HTR-8/SVneo (cell line): ENCODE measurements around the gene FMNL3.

ENCODE experiments used
- DNase-seq: peaks from one replicate; pipeline ENCODE4 v3.0.0; 2011; ENCODE audit warnings: low spot score, mixed read lengths; ENCODE audit not compliant: insufficient read length
- FAIRE-seq: peaks from 2 replicates; lab custom pipeline; 2011; peaks lifted over from hg19 to GRCh38; lab: Jason Lieb, UNC

FMNL3 gene

DNA sequence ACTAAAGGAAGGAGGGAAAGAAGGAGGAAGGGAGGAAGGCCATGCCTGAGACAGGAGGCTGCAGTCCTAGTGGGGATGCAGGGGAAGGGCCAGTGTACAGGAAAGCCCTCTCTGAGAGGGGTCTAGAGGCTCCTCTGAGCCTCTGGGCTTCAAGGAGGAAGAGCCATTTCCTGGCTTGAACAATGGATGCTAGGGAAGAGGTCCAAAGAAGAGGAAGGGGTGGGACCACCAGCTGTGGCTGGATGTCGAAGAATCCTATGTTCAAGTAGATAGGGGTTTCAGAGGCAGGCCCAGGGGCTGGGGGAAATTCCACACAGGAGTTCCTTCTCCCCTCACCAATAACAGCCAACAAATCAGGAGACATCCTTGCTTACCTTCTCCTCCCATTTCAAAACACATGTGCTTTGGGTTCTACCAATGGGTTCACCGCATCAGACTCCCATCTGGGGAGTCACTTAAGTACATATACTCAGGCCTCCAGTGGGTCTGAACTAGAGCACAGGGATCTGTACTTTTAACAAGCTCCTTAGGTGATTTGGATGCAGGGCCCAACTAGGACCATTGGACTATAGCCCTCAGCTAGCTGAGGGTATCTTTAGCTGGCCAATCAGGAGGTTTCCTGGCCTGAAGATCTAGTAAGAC is 51.5 kb downstream of the FMNL3 start:
- no peak for DNase-seq
- no peak for FAIRE-seq

DNA sequence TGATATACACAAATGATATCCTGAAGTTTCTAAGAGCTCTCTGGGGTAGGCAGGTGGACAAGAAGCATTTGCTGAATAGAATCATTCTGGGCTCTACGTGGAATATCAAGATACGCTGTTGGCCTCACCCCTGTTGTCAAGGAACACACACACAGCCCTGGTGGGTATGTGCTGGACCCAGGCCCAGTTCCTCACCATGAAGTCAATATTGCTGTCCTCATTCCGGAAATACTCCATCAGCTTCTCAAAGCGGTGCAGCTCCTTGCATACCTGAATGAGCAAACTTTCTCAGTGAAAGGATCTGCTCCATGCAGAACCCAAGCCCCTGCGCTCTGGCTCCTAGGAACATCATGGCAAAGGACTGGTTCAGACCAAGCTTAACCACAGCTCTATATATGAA is 52.5 kb downstream of the FMNL3 start:
- FAIRE-seq (no peak), DNase-seq (no peak)

DNA sequence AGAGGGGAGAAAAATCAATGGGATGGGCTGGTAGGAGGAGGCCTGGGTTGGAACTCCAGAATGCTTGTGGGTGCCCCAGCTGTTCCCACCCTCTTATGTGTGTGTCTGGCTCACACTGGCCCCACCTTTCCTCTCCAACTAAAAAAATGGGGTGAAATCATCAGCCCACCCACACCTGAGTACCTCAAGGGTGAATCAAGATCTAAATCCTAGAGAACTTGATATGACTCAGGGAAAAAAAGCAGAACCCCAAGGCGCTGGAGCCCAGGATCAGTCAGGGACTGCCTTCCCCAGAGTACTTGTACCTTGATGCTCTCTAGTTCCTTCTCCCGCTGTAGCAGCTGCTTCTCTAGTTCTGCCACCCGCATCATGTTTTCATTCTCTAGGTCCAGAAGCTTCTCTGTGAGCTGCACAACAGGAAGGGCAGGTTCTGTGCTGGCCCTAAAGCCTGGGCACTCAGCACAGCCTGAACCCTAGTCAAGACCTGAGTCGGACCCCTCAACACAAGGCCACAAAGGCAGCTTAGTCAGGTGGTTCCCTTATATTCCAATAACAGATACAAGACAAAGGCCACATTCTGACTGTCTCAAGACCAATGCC is 54.2 kb downstream of the FMNL3 start:
- FAIRE-seq: no peak

DNA sequence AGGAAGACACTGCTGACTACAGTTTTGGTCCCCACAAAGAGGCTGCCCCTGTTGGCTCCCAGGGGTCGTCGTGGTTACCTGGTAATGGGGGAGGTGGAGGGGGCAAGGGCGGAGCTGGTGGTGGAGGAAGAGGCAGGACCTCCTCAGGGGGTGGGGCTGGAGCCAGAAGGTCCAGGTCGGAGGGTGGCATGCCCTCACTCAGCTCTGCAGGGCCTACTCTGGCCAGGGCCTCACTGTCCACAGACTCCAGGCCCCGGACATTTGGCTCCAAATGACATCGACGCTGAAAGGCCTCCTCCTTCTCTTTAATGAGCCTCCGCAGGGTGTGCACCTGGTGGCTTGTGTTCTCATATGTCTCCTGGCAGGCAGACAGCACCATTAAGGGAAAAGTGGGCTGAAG is 55.4 kb downstream of the FMNL3 start:
- DNase-seq (no peak), FAIRE-seq (no peak)

More for the DNA sequence above, 54.2 kb downstream of the FMNL3 start:
- DNase-seq: no peak

DNA sequence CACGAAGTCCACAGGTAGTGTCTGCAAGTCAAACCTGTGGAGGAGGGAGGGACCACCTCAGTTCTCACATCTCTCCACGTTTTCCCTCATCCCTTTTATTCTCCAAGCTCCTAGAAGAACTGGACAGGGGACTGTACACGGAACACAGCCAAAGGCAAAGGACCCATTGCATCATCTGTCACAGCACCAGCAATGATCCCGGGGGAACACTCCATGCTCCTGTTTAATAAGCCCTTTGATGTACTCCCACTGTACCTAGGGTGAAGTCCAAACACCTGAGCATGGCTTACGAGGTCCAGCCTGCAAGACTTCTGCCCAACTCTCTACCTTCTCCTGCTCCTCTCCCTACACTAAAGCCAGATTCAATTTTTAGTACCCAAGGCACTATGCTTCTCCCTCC is 57.3 kb downstream of the FMNL3 start:
- DNase-seq (no peak), FAIRE-seq (no peak)

DNA sequence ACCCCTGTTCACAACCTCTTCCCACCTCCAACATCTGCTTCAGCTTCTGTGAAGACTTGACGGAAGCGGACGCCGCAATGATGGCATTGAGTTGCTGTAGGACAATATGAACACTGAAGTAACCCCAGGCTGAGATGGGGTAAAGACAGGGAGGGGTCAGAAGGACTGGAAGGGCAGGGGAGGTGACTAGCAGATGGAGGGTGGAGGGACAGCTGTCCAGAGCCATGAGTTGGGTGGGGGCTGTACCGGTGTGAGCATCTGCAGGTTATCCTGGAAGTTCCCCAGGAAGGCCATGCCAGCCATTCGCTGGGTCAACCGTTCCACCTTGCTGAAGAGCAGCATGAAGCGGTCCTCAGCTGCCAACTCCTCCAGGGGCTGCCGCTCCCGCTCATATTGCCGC is 57.8 kb downstream of the FMNL3 start:
- DNase-seq (no peak), FAIRE-seq (no peak)

DNA sequence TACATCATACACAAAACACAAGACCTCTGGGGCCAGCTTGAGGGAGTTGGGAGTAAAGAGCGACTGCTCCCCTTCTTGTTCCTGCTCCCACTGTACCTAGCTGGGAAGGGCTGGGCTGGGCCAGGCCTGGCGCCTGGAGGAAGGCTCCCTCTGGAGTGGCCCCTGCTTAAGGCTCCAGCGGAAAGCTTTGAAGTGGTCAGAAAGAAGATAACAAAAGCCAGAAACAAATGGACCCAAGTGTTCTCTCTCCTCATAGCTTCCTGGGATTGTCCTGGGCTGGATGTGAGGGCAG is 58.5 kb downstream of the FMNL3 start:
- DNase-seq (no peak), FAIRE-seq (no peak)

DNA sequence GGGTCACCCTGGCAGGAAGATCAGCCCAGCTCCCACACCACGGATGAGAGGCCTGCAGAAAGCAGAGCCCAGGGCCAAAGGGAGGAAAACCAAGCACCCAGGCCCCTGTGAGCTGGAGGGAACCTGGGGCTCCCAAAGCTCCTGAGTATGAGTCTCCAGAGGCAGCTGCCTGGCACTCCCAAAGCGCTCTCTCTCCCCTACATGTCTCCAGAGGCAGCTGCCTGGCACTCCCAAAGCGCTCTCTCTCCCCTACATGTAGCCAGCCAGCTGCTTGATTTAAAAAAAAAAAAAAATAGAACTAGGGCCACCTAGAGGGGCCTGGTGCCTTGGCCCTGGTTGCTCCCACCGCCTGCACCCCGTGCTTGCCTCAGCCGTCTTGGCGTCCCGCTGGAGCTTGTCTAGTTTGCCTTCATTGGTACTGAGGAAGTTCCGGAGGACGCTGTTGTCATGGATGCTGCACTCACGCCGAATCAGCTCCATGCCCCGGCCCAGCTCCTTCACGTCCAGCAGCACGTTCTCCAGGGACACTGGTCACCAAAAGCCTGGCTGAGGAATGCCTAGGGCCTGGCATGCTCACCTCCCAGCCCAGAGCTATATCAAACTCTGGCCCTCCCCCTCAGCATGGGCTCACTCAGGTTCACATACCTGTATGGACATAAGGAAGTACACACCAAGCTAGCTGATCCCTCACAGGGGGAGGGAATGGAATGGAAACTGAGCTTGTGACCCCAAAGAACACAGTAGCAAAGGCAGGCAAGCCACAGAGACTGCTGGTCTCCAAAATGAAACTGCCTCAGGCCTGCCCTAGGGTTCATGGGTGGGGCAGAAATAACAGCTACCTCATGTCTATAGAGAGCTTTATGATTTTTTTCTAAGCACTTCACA is 59.1 kb downstream of the FMNL3 start:
- no peak for FAIRE-seq
- no peak for DNase-seq

DNA sequence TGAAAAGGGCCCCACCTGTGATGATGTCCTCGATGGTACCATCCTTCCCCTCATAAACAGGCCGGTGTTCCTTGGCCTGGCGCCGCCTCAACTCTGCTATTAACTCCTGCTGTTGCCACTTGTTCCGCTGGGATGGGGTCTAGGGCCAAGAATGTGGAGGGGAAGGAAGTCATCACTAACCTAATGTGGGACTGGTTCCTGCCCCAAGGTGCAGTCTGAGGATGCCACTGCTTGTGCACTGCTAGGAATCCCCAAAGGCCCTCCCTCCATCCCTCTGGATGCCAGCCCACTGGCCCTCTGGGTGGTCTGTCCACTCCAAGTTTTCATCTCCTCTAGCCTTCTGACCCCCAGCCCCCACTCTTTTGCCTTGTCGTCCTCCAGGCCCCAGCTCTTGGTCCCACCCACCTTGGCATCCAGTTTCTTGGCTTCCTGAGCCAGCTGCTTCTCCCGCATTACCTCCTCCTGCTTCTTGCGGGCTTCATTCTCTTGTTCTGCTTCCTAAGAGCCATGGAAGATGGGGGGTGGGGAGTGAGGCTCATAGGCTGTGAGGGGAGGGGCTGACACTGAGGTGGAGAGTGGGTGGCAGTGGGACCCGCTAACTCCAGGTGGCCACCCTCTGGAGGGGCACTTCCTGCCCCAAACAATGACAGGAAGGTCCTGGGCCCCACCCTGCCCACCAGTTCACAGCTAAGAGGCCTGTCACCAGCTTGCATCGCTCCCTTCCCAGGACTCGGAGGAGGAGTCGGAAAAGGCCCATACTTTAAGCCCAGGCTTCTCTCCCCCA is 60.1 kb downstream of the FMNL3 start:
- DNase-seq (no peak), FAIRE-seq (no peak)

DNA sequence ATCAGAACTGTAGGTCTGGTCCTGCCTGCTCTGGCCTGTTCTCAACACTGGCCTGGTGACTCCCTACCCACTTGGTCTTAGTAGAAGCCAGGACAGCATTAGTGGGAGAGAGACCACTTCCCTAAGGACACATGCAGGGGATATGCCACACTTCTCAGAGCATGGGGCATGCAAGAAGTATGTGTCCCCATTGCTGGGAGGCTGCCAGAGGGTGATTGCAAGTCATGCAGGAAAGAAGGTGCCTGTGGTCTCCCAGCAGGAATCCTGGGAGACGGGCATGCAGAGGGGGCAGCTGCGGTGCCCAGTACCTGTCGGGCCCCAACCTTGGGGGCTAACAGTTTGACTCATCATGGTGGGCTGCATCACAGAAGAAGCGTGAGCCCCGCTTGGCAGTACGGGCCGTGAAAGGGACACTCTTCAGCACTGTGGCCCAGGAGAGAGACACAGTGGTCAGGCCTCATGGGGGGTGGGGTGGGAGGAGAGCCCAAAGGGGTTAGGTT is 60.8 kb downstream of the FMNL3 start:
- DNase-seq (no peak), FAIRE-seq (no peak)

DNA sequence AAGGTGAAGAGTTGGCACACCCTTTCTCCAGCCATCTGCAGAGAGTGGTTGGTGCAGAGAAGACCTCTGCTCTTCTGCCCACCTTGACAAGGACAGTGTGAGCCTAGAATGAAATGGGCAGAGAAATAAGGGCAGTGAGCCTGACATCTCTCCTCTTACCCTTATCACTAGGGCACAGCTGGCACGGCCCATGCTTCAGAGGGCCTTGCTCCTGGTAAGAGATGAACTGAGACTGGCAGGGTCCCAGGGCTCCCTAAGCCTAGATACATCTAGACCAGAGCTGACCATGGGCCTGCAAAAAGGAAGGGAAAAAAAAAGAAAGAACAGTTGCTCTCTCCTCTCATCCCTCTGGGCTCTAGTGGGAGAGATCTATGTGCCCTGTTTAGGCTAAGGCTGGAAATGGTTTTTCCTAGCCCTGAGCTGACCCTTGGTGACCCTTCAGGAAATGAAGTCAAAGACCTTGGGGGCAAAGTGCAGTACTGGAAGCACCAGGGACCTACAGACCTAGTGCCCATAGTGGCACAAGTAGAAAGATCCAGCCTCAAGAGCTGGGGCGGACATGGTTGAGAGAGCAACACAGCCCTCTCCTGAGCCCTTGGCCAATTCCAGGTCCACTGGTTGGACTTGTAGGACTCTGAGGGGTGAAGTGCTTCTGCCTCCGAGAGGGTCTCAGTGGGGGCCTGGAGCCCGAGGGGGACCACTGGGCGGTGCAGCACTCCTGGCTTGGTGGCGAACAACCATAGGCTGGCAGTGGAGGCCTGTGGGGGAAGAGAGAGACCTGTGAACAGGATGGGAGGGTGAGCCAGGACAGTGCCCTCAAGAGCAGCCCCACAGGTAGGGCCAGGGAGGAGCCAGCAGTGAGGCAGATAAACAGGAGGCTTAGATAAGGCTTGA is 61.8 kb downstream of the FMNL3 start:
- FAIRE-seq (no peak), DNase-seq (no peak)

DNA sequence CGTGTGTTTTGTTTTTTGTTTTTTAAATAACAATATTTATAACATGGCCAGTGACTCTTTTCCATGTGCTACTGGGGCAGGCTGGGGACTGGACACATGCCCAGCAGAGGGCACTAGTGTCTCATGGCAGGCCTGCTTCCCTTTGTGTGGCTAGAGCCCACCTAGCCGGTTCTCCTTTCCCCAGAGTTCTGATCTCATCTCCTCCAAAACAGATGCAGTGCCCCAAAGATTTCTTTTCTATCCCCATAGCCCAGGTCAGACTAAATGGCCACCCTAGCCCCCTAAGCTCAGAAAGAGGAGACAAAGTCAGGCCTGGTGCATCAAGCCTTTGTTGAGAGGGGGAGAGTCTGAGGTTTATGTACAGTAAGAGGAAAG is 62.6 kb downstream of the FMNL3 start:
- FAIRE-seq: peak; percentile 20
- peak; percentile 86 for DNase-seq

DNA sequence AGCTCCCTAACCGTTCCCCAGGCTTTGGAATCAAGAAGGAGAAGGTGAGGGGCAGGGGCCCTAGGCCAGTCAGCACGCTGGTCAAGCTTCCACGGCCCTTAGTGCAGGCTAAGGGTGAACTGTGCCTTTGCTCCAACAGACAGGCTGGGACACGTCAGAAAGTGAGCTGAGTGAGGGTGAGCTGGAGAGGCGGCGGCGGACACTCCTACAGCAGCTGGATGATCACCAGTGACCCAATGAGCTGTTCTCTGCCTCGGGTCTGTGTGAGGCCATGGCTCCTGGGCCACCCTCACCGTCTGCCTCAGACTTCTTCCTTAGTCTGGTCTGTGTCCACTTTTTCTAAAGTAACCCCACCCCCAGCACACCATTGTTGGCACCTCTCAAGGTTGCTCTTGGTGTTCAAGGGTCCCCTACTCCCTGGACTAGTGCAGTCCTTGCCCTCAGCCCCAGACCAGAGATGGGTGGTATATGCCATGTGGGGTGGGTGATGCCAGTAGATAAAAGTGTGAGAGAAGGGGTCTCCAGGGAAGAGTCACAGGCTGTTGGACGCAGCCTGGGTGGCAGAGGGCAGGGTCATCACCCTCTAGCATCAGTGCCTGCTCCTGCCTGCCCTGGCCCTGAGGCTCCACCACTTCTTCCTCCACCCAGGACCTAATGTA is 63.1 kb downstream of the FMNL3 start:
- no peak for DNase-seq
- FAIRE-seq: peak; percentile 28

DNA sequence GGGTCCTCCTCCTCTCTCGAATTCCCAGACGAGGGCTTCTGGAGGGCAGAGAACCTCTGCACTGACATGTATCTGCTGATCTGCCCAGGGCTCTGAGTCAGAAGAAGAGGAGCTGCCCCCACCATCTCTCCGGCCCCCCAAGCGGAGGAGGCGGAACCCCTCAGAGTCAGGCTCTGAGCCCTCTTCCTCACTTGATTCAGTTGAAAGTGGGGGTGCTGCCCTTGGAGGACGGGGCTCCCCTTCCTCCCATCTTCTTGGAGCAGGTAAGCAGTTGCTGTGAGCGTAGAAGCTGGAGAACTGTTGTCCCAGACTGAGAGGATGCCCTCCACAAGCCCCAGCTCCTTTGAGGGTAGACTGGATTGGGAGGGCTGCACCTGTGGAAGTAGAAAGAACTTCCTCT is 64.1 kb downstream of the FMNL3 start:
- FAIRE-seq (no peak), DNase-seq (no peak)

DNA sequence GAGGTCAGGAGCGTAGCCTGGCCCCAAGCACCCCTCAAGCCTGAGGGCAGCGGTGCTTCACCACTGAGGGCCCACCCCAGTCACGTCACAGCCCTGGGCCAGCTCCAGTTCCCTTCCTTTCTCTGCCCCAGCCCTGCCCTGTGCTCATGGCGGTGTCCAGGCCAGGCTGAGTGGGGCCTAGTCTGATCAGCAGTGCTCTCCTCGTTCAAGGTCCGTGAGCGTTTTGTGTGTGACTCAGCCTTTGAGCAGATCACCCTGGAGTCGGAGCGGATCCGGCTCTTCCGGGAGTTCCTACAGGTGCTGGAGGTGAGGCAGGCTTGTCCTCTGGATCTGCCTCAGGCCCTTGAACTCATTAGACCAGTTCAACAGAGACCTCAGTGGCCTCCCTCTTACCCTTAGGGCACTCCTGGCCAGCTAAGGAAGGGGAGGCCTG is 64.8 kb downstream of the FMNL3 start:
- FAIRE-seq: no peak
- DNase-seq: no peak

DNA sequence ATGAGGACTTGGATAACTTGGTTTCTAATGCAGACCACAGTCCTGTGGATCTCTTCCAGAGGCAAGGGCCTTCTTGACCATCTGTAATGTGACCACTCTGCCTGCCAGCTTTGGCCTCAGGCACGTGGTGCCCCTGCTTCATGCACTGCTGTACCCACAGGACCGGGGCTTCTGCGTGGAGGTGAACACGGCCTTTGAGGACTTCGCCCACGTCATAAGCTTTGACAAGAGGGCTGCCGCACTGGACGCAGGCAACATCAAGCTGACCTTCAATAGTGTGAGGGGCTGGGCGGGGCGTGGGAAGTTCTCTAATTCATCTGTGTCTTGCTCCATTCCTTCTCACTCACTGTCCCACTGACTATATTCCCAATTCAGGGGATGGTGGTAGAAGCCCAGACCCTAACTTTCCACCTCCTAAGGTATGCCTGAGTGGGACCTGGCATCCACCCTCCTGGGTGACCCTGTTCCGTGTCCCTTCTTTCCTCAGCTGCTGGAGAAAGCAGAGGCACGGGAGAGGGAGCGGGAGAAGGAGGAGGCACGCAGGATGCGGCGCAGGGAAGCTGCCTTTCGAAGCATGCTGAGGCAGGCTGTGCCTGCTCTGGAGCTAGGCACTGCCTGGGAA is 65.3 kb downstream of the FMNL3 start:
- FAIRE-seq: no peak

DNA sequence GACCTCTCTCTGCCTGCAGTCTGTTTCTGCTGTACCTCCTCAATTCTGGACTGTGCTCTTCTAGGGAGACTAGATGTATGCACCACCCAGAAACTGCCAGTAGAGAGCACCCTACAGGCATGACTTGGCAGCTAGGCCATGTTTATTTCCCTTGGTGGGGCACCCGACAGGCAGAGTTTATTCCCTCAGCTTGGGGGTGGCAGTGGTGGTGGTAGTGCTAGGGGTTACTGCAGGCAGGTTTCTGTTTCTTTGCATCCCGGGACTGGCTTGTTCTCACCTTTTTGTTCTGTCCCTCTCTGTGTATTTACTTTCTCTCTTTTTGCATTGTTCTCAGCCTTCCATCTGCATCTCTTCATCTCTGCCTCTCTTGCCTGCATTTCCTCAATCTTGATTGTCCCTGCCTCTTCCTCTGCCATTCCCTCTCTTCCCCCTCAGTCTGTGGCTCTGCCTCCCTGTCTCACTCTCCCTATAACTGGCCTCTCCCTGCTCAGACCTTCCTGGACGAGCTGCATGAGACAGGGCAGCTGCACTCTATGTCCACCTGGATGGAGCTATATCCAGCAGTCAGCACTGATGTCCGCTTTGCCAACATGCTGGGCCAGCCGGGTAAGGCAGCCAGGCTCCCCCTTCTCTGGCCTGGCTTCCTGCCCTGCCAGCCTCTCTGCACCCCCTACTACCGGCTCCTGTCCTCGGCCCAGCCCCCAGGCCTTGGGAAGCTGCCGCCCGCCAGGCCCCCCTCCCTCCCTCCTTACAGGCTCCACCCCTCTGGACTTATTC is 70.0 kb downstream of the FMNL3 start:
- FAIRE-seq (peak; percentile 44), DNase-seq (peak; percentile 72)

More for the DNA sequence above, 65.3 kb downstream of the FMNL3 start:
- DNase-seq: no peak

DNA sequence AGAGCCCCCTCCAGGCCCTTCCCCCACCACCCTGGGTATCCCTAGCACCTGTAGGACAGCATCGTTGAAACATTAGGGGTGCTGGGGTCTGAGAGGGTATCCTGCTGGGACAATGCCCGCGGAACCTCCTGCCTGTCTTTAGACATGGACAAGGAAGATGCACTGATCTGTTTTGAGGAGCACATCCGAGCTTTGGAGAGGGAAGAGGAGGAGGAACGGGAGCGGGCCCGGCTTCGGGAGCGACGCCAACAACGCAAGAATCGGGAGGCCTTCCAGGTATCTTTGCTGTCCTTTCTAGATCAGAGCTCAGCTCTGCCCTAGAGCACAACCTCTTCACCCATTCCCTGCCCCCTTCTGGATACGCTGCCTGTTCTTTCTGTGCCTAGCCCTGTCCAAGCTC is 70.6 kb downstream of the FMNL3 start:
- no peak for FAIRE-seq
- DNase-seq: no peak
